GM23338 (cell line): ENCODE measurements around the gene EXOC2. TPM values are rescaled to one million over a fixed set of nuclear protein-coding genes. Genes with fewer than 3 reads are reported as not detected.

Experiments
- ATAC-seq: fragments of 200-7000 bp; cut with Tn5 transposase; 3 replicates; pipeline ENCODE4 v1.9.1; 2020
- DNase-seq: peaks from one replicate; pipeline ENCODE4 v3.0.0-alpha.2; 2015; ENCODE audit warnings: low spot score
- H2AFZ ChIP-seq: fragments of 200-600 bp; sonication (generic); 2 replicates; pipeline ENCODE4 v1.8.0; 2016; ENCODE audit warnings: antibody characterized with exemption, mild to moderate bottlenecking, moderate library complexity
- H3F3A ChIP-seq: fragments of 200-600 bp; sonication (generic); replicated peaks from 2 replicates; pipeline ENCODE4 v1.8.0; 2017; ENCODE audit warnings: antibody characterized with exemption, mixed run types, low read depth
- H3K27ac ChIP-seq: fragments of 200-600 bp; sonication (generic); 2 replicates; pipeline ENCODE4 v1.6.1; 2016; ENCODE audit warnings: low read depth
- H3K27me3 ChIP-seq: fragments of 200-600 bp; sonication (generic); 2 replicates; pipeline ENCODE4 v1.8.0; 2016; ENCODE audit warnings: mild to moderate bottlenecking, mixed run types, moderate library complexity; ENCODE audit not compliant: insufficient read depth
- H3K36me3 ChIP-seq: fragments of 200-600 bp; sonication (generic); 2 replicates; pipeline ENCODE4 v1.8.0; 2016; ENCODE audit warnings: mild to moderate bottlenecking; ENCODE audit not compliant: insufficient read depth
- H3K4me1 ChIP-seq: fragments of 200-600 bp; sonication (generic); 2 replicates; pipeline ENCODE4 v1.8.0; 2016; ENCODE audit warnings: mild to moderate bottlenecking, moderate library complexity; ENCODE audit not compliant: insufficient read depth
- H3K4me2 ChIP-seq: fragments of 200-600 bp; sonication (generic); 2 replicates; pipeline ENCODE4 v1.7.1; 2017; ENCODE audit warnings: mixed run types
- H3K4me3 ChIP-seq: fragments of 200-600 bp; sonication (generic); 2 replicates; pipeline ENCODE4 v1.6.1; 2016; ENCODE audit warnings: mixed run types
- H3K79me2 ChIP-seq: fragments of 200-600 bp; sonication (generic); replicated peaks from 2 replicates; pipeline ENCODE4 v1.8.0; 2017; ENCODE audit warnings: mild to moderate bottlenecking; ENCODE audit not compliant: insufficient read depth
- H3K9me2 ChIP-seq: fragments of 200-600 bp; sonication (generic); 2 replicates; pipeline ENCODE4 v1.8.0; 2017; ENCODE audit not compliant: insufficient read depth
- H4K20me1 ChIP-seq: fragments of 200-600 bp; sonication (generic); replicated peaks from 2 replicates; pipeline ENCODE4 v1.8.0; 2017; ENCODE audit warnings: mild to moderate bottlenecking; ENCODE audit not compliant: insufficient read depth
- H3K27ac Mint-ChIP-seq: 2 replicates; pipeline ENCODE4 v1.8.0; 2020; ENCODE audit warnings: inconsistent platforms, mild to moderate bottlenecking, moderate library complexity, mixed read lengths
- H3K27me3 Mint-ChIP-seq: 3 replicates; pipeline ENCODE4 v1.8.0; 2022; ENCODE audit warnings: low read depth, mild to moderate bottlenecking, moderate library complexity, mixed read lengths, inconsistent platforms; ENCODE audit not compliant: insufficient read depth, poor library complexity
- H3K36me3 Mint-ChIP-seq: 3 replicates; pipeline ENCODE4 v1.8.0; 2021; ENCODE audit warnings: low read depth, mild to moderate bottlenecking, inconsistent platforms, moderate library complexity, mixed read lengths
- H3K4me1 Mint-ChIP-seq: 3 replicates; pipeline ENCODE4 v1.8.0; 2020; ENCODE audit warnings: mild to moderate bottlenecking, inconsistent platforms, mixed read lengths
- H3K4me3 Mint-ChIP-seq: 3 replicates; pipeline ENCODE4 v1.8.0; 2021; ENCODE audit warnings: moderate library complexity, mild to moderate bottlenecking, inconsistent platforms, mixed read lengths
- H3K9me3 Mint-ChIP-seq: 3 replicates; pipeline ENCODE4 v1.8.0; 2020; ENCODE audit warnings: moderate library complexity, mild to moderate bottlenecking, inconsistent platforms, mixed read lengths
- CREB1 ChIP-seq: fragments of 250-450 bp; sonication (Bioruptor Pico); IDR thresholded peaks from 2 replicates; pipeline ENCODE4 v1.5.0; 2020; ENCODE audit warnings: low read depth, mild to moderate bottlenecking, moderate library complexity
- ETS1 ChIP-seq: IDR thresholded peaks from 2 replicates; pipeline ENCODE4 v1.6.1; 2016; ENCODE audit warnings: antibody characterized with exemption
- EZH2 ChIP-seq: fragments of 200-600 bp; sonication (generic); IDR thresholded peaks from one replicate; pipeline ENCODE4 v1.8.0; 2017; ENCODE audit warnings: antibody characterized with exemption, mild to moderate bottlenecking, low read depth; ENCODE audit not compliant: unreplicated experiment
- EZH2phosphoT487 ChIP-seq: fragments of 200-600 bp; sonication (generic); IDR thresholded peaks from one replicate; pipeline ENCODE4 v1.8.1; 2018; ENCODE audit warnings: antibody characterized with exemption; ENCODE audit not compliant: unreplicated experiment
- JUNB ChIP-seq: IDR thresholded peaks from one replicate; pipeline ENCODE4 v1.6.1; 2016; ENCODE audit warnings: antibody characterized with exemption; ENCODE audit not compliant: unreplicated experiment
- NANOG ChIP-seq: IDR thresholded peaks from 2 replicates; pipeline ENCODE4 v1.6.1; 2016; ENCODE audit warnings: antibody characterized with exemption, borderline replicate concordance
- POLR2AphosphoS5 ChIP-seq: IDR thresholded peaks from 2 replicates; pipeline ENCODE4 v1.6.1; 2016; ENCODE audit warnings: antibody characterized with exemption, low read depth
- REST ChIP-seq: IDR thresholded peaks from one replicate; pipeline ENCODE4 v1.6.1; 2018; ENCODE audit warnings: antibody characterized with exemption; ENCODE audit not compliant: unreplicated experiment
- STAT1 ChIP-seq: IDR thresholded peaks from one replicate; pipeline ENCODE4 v1.6.1; 2016; ENCODE audit warnings: antibody characterized with exemption; ENCODE audit not compliant: unreplicated experiment
- ZNF114 ChIP-seq: fragments of 250-450 bp; sonication (Bioruptor Pico); IDR thresholded peaks from 2 replicates; pipeline ENCODE4 v1.5.0; 2020; ENCODE audit warnings: mild to moderate bottlenecking, moderate library complexity
- ZNF331 ChIP-seq: fragments of 250-450 bp; sonication (Bioruptor Pico); IDR thresholded peaks from 2 replicates; pipeline ENCODE4 v1.5.0; 2020; ENCODE audit warnings: low read depth, mild to moderate bottlenecking, moderate library complexity
- polyA plus RNA-seq: library from polyadenylated mRNA; unstranded; fragments of >200 nt; fragmentation: Nextera tagmentation; extraction: Ambion mirVana; gene quantifications from 2 replicates; pipeline ENCODE4 v1.2.1, GENCODE V29; 2016
- total RNA-seq: library from RNA; depleted of rRNA; stranded (reverse); fragments of >200 nt; shearing (Covaris generic); gene quantifications from 2 replicates; pipeline ENCODE4 v1.2.3, GENCODE V29; 2014
- TF ChIP-seq, protein P1 (sequence below): fragments of 250-450 bp; sonication (Bioruptor Pico); IDR thresholded peaks from 2 replicates; pipeline ENCODE4 v1.5.0; 2020; ENCODE audit warnings: mild to moderate bottlenecking, moderate library complexity
- TF ChIP-seq, protein P2 (sequence below), 2 experiments: fragments of 200-600 bp in 1 of 2; sonication (generic) in 1 of 2; conservative IDR thresholded peaks; 2 replicates each; pipeline versions ENCODE4 v1.5.1 to v1.6.1; 2016 to 2017; ENCODE audit warnings: antibody characterized with exemption in 2 of 2, low read depth in 2 of 2, mild to moderate bottlenecking in 2 of 2, moderate library complexity in 1 of 2

The EXOC2 gene
- total and polyA plus RNA-seq, 2 experiments from 2014 or later: 28.7 to 93.6 TPM

DNA sequence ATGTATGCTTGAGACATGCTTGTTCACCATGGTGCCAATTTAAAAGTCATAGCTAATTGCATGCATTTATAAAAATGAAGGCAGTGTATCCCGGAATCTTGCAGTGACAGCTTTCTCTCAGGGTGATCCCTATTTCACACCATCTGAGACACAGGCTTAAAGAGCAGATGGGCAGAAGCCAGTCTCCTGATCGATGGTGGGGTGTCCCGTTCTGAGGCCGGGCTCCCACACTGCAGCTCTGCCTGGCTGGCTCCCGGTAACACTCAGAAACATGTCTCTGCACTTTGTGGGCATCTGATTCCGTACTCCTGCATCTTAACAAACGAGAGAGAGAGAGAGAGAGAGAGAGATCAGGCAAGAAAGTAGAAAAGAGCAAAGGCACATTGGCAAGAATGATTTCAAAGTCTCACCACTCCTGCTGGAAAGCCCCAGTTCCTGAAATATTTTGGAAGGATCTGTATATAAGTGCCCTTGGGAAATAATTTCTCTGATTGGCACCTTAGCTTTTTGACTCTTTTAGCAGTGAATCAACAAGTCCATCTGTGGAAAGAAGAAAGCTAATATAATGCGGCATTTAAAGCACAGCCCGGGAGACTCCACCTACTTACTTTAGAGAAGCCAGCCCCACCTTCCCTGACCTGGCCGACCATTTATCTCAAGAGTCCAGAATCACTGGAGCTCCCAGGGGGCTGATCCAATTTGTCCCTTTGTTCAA, 36.8 kb upstream of the EXOC2 start:
- H3K4me1 Mint-ChIP-seq: peaks cover 14% of the 10 kb centered on the region; the same call in 2 of the 3 replicates

More for the DNA sequence above, 36.8 kb upstream of the EXOC2 start:
- no peak for TF ChIP-seq ETS1
- TF ChIP-seq STAT1: no peak
- TF ChIP-seq CREB1 (CRISPR knock-in tag): no peak
- no peak for TF ChIP-seq ZNF331
- TF ChIP-seq EZH2: no peak
- no peak for TF ChIP-seq NANOG
- no peak for TF ChIP-seq REST
- TF ChIP-seq POLR2AphosphoS5: no peak
- TF ChIP-seq ZNF114 (CRISPR knock-in tag): no peak
- TF ChIP-seq JUNB: no peak
- TF ChIP-seq, protein P1, sequence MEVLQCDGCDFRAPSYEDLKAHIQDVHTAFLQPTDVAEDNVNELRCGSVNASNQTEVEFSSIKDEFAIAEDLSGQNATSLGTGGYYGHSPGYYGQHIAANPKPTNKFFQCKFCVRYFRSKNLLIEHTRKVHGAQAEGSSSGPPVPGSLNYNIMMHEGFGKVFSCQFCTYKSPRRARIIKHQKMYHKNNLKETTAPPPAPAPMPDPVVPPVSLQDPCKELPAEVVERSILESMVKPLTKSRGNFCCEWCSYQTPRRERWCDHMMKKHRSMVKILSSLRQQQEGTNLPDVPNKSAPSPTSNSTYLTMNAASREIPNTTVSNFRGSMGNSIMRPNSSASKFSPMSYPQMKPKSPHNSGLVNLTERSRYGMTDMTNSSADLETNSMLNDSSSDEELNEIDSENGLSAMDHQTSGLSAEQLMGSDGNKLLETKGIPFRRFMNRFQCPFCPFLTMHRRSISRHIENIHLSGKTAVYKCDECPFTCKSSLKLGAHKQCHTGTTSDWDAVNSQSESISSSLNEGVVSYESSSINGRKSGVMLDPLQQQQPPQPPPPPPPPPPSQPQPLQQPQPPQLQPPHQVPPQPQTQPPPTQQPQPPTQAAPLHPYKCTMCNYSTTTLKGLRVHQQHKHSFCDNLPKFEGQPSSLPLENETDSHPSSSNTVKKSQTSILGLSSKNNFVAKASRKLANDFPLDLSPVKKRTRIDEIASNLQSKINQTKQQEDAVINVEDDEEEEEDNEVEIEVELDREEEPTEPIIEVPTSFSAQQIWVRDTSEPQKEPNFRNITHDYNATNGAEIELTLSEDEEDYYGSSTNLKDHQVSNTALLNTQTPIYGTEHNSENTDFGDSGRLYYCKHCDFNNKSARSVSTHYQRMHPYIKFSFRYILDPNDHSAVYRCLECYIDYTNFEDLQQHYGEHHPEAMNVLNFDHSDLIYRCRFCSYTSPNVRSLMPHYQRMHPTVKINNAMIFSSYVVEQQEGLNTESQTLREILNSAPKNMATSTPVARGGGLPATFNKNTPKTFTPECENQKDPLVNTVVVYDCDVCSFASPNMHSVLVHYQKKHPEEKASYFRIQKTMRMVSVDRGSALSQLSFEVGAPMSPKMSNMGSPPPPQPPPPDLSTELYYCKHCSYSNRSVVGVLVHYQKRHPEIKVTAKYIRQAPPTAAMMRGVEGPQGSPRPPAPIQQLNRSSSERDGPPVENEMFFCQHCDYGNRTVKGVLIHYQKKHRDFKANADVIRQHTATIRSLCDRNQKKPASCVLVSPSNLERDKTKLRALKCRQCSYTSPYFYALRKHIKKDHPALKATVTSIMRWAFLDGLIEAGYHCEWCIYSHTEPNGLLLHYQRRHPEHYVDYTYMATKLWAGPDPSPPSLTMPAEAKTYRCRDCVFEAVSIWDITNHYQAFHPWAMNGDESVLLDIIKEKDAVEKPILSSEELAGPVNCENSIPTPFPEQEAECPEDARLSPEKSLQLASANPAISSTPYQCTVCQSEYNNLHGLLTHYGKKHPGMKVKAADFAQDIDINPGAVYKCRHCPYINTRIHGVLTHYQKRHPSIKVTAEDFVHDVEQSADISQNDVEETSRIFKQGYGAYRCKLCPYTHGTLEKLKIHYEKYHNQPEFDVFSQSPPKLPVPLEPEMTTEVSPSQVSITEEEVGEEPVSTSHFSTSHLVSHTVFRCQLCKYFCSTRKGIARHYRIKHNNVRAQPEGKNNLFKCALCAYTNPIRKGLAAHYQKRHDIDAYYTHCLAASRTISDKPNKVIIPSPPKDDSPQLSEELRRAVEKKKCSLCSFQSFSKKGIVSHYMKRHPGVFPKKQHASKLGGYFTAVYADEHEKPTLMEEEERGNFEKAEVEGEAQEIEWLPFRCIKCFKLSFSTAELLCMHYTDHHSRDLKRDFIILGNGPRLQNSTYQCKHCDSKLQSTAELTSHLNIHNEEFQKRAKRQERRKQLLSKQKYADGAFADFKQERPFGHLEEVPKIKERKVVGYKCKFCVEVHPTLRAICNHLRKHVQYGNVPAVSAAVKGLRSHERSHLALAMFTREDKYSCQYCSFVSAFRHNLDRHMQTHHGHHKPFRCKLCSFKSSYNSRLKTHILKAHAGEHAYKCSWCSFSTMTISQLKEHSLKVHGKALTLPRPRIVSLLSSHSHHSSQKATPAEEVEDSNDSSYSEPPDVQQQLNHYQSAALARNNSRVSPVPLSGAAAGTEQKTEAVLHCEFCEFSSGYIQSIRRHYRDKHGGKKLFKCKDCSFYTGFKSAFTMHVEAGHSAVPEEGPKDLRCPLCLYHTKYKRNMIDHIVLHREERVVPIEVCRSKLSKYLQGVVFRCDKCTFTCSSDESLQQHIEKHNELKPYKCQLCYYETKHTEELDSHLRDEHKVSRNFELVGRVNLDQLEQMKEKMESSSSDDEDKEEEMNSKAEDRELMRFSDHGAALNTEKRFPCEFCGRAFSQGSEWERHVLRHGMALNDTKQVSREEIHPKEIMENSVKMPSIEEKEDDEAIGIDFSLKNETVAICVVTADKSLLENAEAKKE (CRISPR knock-in tag): no peak
- TF ChIP-seq EZH2phosphoT487: no peak
- TF ChIP-seq, protein P2, sequence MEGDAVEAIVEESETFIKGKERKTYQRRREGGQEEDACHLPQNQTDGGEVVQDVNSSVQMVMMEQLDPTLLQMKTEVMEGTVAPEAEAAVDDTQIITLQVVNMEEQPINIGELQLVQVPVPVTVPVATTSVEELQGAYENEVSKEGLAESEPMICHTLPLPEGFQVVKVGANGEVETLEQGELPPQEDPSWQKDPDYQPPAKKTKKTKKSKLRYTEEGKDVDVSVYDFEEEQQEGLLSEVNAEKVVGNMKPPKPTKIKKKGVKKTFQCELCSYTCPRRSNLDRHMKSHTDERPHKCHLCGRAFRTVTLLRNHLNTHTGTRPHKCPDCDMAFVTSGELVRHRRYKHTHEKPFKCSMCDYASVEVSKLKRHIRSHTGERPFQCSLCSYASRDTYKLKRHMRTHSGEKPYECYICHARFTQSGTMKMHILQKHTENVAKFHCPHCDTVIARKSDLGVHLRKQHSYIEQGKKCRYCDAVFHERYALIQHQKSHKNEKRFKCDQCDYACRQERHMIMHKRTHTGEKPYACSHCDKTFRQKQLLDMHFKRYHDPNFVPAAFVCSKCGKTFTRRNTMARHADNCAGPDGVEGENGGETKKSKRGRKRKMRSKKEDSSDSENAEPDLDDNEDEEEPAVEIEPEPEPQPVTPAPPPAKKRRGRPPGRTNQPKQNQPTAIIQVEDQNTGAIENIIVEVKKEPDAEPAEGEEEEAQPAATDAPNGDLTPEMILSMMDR (conservative IDR thresholded peaks at IDR 0.05; ENCODE audit: low read depth in 2 of 2): no peak
- no peaks in the 10 kb centered on the region for H3F3A ChIP-seq
- no peaks in the 10 kb centered on the region for H3K36me3 ChIP-seq
- H3K27ac Mint-ChIP-seq: no peak overlapping the region
- no peaks in the 10 kb centered on the region for H3K27me3 Mint-ChIP-seq
- no peaks in the 10 kb centered on the region for H3K9me3 Mint-ChIP-seq
- DNase-seq (no peak), ATAC-seq (no peak)
- H2AFZ ChIP-seq: no peak overlapping the region
- H3K4me2 ChIP-seq: no peak overlapping the region
- no peaks in the 10 kb centered on the region for H3K36me3 Mint-ChIP-seq
- H3K9me2 ChIP-seq: no peaks in the 10 kb centered on the region
- H4K20me1 ChIP-seq: no peaks in the 10 kb centered on the region
- no peaks in the 10 kb centered on the region for H3K27me3 ChIP-seq
- H3K4me1 ChIP-seq: peaks cover 11% of the 10 kb centered on the region
- no peak overlapping the region for H3K4me3 ChIP-seq
- H3K27ac ChIP-seq: no peak overlapping the region
- H3K4me3 Mint-ChIP-seq: no peak overlapping the region
- H3K79me2 ChIP-seq: no peaks in the 10 kb centered on the region
